HEK293T (cell line): ENCODE measurements around the gene STXBP1.

Source experiments
- BHLHE40 ChIP-seq: fragments of 450-650 bp; IDR thresholded peaks from 2 replicates; pipeline ENCODE4 v1.6.1; 2016; ENCODE audit warnings: mild to moderate bottlenecking, moderate library complexity, borderline replicate concordance
- CTBP1 ChIP-seq: fragments of 450-650 bp; IDR thresholded peaks from 2 replicates; pipeline ENCODE4 v1.6.1; 2016; ENCODE audit warnings: borderline replicate concordance
- ELF4 ChIP-seq: fragments of 450-650 bp; IDR thresholded peaks from 2 replicates; pipeline ENCODE4 v1.6.1; 2017; ENCODE audit warnings: antibody characterized with exemption
- FOXA1 ChIP-seq: fragments of 450-650 bp; IDR thresholded peaks from 2 replicates; pipeline ENCODE4 v1.6.1; 2016; ENCODE audit warnings: mild to moderate bottlenecking
- FOXM1 ChIP-seq: fragments of 450-650 bp; IDR thresholded peaks from 2 replicates; pipeline ENCODE4 v1.6.1; 2017; ENCODE audit warnings: mild to moderate bottlenecking, borderline replicate concordance
- L3MBTL2 ChIP-seq: fragments of 450-650 bp; conservative IDR thresholded peaks from 2 replicates; pipeline ENCODE4 v1.6.1; 2016; ENCODE audit warnings: mild to moderate bottlenecking
- LEF1 ChIP-seq: fragments of 450-650 bp; IDR thresholded peaks from 2 replicates; pipeline ENCODE4 v1.6.1; 2017; ENCODE audit warnings: mild to moderate bottlenecking, borderline replicate concordance
- NFRKB ChIP-seq: fragments of 450-650 bp; IDR thresholded peaks from 2 replicates; pipeline ENCODE4 v1.6.1; 2016; ENCODE audit warnings: mild to moderate bottlenecking, moderate library complexity
- SUZ12 ChIP-seq: fragments of 450-650 bp; IDR thresholded peaks from 2 replicates; pipeline ENCODE4 v1.6.1; 2016; ENCODE audit warnings: mild to moderate bottlenecking
- TARDBP ChIP-seq: fragments of 450-650 bp; IDR thresholded peaks from 2 replicates; pipeline ENCODE4 v1.6.1; 2016
- TF ChIP-seq, protein P1 (sequence below): fragments of 450-650 bp; IDR thresholded peaks from 2 replicates; pipeline ENCODE4 v1.6.1; 2016

DNA sequence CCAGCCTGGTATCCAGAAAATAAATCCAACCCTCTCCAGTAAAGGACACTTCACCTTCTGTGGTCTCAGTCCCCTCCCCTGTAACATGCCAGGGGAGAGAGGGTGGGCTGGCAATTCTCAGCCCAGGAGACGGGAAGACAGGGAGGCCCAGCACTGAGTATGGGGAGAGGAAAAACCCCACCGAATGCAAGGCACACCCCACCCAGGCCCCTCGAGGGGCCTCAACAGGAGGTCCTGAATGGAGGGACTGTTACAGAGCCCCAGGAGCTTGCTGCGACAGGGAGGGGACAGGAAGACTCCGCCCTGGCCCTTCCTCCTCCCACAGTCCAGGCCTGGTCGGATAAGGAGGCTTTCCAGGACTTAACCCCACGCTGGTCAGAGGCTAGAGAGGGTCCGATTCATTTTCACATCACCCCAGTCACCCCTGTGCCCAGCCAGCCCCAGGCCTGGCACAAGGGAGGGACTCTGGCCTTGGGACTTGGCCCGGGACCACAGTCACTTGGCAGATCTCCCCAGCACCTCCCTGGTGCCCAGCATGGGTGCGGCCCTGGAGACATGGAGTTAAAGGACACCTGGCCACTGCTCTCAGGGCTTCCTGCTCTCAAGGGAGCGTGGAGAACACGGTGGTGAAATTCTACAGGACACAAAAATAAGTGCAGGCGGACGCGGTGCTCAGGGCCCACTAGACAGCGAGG lies 44.9 kb upstream of the STXBP1 start:
- TF ChIP-seq BHLHE40 (no peak), ELF4 (no peak), SUZ12 (no peak), CTBP1 (no peak), FOXM1 (no peak), NFRKB (peak; percentile 69; the same call in 1 of the 2 replicates), L3MBTL2 (no peak), FOXA1 (no peak), TARDBP (no peak), LEF1 (no peak)
- TF ChIP-seq, protein P1, sequence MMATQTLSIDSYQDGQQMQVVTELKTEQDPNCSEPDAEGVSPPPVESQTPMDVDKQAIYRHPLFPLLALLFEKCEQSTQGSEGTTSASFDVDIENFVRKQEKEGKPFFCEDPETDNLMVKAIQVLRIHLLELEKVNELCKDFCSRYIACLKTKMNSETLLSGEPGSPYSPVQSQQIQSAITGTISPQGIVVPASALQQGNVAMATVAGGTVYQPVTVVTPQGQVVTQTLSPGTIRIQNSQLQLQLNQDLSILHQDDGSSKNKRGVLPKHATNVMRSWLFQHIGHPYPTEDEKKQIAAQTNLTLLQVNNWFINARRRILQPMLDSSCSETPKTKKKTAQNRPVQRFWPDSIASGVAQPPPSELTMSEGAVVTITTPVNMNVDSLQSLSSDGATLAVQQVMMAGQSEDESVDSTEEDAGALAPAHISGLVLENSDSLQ: no peak
